Bronchial epithelial cell (primary cell): ENCODE data around the gene UNK. TPM values are rescaled to one million over a fixed set of nuclear protein-coding genes. Genes with fewer than 3 reads are reported as not detected.
A peak's percentile ranks its signal among the peaks of the same experiment; 100 is the strongest.

Source experiments
- DNase-seq: peaks from one replicate; pipeline ENCODE4 v3.0.0-alpha.2; 2010; ENCODE audit warnings: low read depth
- FAIRE-seq: peaks from 2 replicates; lab custom pipeline; 2011; peaks lifted over from hg19 to GRCh38; lab: Jason Lieb, UNC
- H3K27me3 ChIP-seq: 2 replicates; pipeline ENCODE4 v1.5.1; 2011; ENCODE audit warnings: low read length; ENCODE audit not compliant: control insufficient read depth, insufficient read depth
- H3K36me3 ChIP-seq: 2 replicates; pipeline ENCODE4 v1.5.1; 2011; ENCODE audit warnings: low read length; ENCODE audit not compliant: control insufficient read depth, insufficient read depth
- H3K4me3 ChIP-seq: 2 replicates; pipeline ENCODE4 v1.5.1; 2011; ENCODE audit warnings: mild to moderate bottlenecking, low read depth, low read length, control low read depth
- total RNA-seq: library from RNA; depleted of rRNA; stranded (reverse); fragments of >200 nt; gene quantifications from 2 replicates; pipeline ENCODE4 v1.2.1, GENCODE V29; 2014
- TF ChIP-seq, protein P1 (sequence below): IDR thresholded peaks from 2 replicates; pipeline ENCODE4 v1.5.1; 2011; ENCODE audit warnings: mild to moderate bottlenecking, moderate library complexity, low read length, control low read depth, inconsistent platforms; ENCODE audit not compliant: insufficient read depth, severe bottlenecking

UNK gene
- total RNA-seq, 1 donor from 2014 or later, result 10.8 TPM

DNA sequence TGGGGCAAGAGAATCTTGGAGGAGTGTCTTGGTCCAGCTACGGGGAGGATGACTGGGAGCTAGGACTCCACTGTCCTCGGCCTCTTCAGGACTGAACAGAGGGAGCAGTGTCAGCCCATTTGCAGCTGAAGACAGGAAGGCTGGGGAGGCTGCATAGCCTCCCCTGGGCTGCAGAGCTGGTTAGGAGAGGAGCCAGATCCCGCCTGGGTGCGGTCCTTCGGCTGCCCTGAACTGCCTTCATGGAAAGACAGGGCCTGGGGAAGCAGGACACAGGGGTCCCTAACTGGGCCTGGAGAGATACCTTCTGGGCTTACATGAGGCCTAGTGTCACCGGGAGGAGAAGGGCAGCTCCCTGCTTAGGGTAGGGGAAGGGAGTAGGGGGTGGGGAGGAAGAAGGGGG, 33.0 kb downstream of the UNK start:
- DNase-seq, result no peak
- Histone ChIP-seq H3K27me3 (no peaks in the 10 kb centered on the region), H3K36me3 (peaks cover 49% of the 10 kb centered on the region), H3K4me3 (no peak overlapping the region)
- TF ChIP-seq, protein P1, sequence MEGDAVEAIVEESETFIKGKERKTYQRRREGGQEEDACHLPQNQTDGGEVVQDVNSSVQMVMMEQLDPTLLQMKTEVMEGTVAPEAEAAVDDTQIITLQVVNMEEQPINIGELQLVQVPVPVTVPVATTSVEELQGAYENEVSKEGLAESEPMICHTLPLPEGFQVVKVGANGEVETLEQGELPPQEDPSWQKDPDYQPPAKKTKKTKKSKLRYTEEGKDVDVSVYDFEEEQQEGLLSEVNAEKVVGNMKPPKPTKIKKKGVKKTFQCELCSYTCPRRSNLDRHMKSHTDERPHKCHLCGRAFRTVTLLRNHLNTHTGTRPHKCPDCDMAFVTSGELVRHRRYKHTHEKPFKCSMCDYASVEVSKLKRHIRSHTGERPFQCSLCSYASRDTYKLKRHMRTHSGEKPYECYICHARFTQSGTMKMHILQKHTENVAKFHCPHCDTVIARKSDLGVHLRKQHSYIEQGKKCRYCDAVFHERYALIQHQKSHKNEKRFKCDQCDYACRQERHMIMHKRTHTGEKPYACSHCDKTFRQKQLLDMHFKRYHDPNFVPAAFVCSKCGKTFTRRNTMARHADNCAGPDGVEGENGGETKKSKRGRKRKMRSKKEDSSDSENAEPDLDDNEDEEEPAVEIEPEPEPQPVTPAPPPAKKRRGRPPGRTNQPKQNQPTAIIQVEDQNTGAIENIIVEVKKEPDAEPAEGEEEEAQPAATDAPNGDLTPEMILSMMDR, result no peak
- FAIRE-seq, result no peak

DNA sequence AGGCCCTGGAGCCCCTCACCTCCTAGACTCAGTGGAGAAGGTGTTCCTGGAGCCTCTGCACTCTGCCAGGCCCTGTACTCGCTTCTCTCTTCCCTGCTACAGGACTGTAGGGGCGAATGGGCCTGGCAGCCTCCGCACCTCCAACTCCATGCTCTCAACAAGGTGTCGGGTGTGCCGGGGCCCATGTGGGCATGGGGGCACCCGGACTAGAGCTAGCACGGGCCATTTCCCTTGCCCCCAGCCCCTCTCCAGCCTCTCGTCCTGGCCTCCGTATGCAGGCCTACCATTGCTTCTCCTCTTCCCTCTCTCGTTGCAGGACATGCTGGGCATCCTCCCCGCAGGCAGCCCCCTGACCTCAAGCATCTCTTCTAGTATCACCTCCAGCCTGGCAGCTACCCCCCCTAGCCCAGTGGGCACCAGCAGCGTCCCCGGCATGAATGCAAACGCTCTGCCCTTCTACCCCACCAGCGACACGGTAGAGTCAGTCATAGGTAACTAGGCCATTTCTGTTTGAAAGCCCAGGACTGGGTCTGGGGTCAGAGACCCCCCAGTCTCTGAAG, 33.8 kb downstream of the UNK start:
- TF ChIP-seq, protein P1, result no peak
- no peaks in the 10 kb centered on the region for H3K27me3 ChIP-seq
- no peak overlapping the region for H3K4me3 ChIP-seq
- H3K36me3 ChIP-seq, result peaks cover 49% of the 10 kb centered on the region
- DNase-seq (no peak), FAIRE-seq (no peak)

DNA sequence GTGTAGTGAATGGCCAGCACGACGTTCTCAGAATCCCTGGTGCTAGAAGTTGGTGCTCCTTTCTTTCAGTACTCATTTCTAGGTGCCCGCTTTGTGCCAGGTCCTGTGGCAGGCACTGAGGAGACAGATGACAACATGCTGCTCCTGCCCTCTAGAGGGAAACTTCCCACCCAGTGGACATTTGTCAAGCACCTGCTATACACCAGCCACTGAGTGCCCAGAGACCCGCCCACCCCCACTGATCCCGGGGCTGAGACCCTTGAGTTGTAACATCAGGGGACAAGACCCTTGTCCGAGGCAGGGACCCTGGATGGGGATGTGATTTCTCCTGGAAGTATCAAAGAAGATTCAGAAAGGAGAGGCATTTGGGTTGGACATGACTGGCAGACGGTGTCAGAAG, 34.5 kb downstream of the UNK start:
- TF ChIP-seq, protein P1, result no peak
- DNase-seq (no peak), FAIRE-seq (no peak)
- Histone ChIP-seq H3K4me3 (no peak overlapping the region), H3K36me3 (peaks cover 47% of the 10 kb centered on the region), H3K27me3 (no peaks in the 10 kb centered on the region)

DNA sequence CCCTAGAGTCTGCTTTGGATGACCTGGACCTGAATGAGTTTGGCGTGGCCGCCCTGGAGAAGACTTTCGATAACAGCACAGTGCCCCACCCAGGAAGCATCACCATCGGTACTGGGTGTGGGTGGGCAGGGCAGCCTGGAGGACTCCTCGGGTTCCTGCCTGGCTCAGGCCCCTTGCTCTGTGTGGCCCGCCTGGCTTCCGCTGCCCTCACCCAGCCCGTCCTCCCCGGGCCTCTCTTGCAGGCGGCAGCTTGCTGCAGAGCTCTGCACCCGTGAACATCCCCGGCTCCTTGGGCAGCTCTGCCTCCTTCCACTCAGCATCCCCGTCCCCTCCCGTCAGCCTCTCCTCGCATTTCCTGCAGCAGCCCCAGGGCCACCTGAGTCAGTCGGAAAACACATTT, 35.1 kb downstream of the UNK start:
- TF ChIP-seq, protein P1, result no peak
- DNase-seq (no peak), FAIRE-seq (no peak)
- H3K27me3 ChIP-seq, result no peaks in the 10 kb centered on the region
- no peak overlapping the region for H3K4me3 ChIP-seq
- H3K36me3 ChIP-seq, result peaks cover 48% of the 10 kb centered on the region

DNA sequence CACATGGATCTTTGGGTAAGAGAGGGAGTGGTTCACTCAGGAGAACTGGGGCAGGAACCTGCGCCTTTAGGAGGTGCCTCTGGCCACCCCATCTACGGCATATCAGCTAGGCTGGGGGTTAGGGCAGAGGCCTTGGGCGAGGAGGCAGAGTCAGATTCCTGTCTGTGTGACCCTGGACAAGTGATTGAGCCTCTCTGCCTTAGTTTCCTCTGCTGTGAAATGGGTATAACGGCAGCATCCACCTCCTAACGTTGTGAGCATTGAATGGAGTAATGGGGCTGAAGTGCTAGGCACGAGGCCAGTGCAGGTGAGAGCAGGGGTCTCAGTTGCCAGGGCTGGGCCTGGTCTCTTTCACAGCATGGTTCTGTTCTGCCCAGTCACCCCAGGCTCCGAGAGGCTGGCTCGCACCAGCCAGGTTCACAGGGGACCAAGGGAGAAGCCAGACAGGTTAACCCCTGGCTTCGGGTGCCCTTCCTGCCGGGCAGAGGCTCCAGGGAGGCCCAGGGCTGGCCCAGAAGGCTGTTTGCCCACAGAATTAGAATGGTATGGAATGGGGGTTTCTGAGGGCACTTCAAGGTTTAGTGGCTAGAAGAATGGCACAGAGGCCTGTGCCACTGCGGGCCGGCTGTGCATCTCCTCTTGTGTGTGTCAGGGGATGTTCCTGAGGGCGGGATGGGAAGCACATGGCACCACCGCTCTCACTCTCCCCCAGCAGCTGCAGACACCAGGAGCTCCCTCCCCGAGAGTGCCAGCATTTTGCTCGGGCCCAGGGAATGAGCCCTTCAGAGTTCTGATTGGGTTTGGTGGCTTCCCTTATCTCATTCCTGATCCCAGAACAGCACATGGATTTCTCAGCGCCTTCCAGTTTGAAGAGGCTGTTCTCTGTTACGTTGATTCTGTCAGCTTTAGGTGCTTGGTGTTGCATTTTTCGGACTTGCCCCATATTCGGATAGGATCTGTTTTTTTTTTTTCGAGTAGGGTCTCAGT, 35.8 kb downstream of the UNK start:
- Histone ChIP-seq H3K27me3 (no peaks in the 10 kb centered on the region), H3K4me3 (no peak overlapping the region), H3K36me3 (peaks cover 45% of the 10 kb centered on the region)
- no peak for DNase-seq
- TF ChIP-seq, protein P1, result no peak
- FAIRE-seq, result peak; percentile 58
